GM18511 (cell line): Measurements from ENCODE around the gene MLIP.
"Not testable (repeated sequence)": the region's sequence is repeated elsewhere in the genome, so short reads cannot be mapped to it uniquely, and the experiment has no call there.

ENCODE experiments used
- ATAC-seq: cut with Tn5 transposase; IDR thresholded peaks from one replicate; pipeline ENCODE4 v1.9.1; 2021; ENCODE audit warnings: mild to moderate bottlenecking, moderate library complexity; ENCODE audit not compliant: unreplicated experiment

Gene MLIP, protein sequence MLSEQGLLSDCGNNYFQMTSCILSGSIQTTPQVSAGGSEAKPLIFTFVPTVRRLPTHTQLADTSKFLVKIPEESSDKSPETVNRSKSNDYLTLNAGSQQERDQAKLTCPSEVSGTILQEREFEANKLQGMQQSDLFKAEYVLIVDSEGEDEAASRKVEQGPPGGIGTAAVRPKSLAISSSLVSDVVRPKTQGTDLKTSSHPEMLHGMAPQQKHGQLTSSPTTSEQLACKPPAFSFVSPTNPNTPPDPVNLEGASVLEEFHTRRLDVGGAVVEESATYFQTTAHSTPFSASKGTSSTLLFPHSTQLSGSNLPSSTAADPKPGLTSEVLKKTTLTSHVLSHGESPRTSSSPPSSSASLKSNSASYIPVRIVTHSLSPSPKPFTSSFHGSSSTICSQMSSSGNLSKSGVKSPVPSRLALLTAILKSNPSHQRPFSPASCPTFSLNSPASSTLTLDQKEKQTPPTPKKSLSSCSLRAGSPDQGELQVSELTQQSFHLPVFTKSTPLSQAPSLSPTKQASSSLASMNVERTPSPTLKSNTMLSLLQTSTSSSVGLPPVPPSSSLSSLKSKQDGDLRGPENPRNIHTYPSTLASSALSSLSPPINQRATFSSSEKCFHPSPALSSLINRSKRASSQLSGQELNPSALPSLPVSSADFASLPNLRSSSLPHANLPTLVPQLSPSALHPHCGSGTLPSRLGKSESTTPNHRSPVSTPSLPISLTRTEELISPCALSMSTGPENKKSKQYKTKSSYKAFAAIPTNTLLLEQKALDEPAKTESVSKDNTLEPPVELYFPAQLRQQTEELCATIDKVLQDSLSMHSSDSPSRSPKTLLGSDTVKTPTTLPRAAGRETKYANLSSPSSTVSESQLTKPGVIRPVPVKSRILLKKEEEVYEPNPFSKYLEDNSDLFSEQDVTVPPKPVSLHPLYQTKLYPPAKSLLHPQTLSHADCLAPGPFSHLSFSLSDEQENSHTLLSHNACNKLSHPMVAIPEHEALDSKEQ

DNA sequence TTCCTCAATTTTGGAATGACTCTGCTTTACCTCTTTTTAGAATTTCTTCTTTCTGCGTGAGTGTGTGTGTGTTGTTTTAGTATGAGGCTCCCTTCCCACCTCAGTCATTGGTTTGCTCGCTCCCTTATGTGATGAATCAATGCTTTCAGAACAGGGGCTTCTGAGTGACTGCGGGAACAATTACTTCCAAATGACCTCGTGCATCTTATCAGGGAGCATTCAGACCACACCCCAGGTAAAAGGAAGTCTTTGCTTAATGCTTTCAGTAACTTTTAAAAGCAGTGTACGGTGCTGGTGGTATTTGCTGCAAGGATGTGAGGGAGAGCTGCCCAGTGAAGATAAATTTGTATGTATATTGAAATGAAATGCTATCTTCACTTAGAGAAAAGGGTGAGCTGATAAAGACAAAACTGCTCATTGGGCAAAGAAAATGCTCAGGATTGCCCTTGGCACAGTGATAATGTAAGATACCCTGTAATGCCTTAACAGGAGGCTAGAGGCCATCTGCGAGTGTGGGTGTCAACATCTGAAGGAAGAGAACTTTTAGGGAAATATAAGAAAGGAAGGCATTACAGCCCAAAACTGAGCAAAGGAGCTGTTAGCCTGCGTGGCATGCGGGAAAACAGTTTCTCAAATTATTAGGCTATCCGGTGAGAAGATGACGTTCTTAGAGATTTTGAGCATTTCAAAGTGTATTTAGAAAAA, at the start of gene MLIP:
Gene MLIP (plus strand): TSS at position 103 of the 705 bp plus-strand sequence. CDS start 37 bp downstream, at position 140.
- ATAC-seq = no peak

DNA sequence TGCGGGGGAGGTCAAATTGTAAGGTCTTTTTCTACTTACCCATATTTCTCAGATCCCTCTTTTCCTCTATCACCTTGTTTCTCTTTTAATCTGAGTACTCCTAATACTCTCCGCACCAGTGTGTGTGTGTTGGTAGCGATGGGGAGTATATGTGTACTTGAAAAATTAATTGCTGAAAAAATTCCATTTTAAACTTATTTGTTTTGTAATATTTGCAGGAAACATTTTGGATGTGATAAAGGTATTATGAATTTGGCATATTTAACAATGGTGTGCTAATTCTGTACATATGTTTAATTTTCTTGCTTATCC, 48.1 kb upstream of the MLIP start:
- no peak for ATAC-seq

DNA sequence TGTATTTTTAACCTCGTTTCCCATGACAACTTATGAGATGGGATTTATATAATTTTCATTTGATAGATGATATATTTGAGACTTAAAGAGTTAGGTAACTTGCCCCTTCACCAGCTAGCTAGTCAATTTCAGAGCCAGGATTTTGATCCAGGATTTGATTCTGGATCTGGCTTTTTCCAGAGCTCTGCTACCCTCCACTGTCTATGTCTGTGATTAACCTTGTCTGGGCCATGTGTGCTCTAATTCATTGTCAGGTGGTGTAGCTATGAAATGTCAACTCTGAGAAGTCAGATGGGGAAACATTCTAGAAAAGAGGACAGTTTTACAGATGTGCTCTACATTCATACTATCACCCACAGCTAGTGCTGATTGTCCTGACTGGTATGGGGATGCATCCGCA, 42.5 kb upstream of the MLIP start:
- ATAC-seq = no peak

DNA sequence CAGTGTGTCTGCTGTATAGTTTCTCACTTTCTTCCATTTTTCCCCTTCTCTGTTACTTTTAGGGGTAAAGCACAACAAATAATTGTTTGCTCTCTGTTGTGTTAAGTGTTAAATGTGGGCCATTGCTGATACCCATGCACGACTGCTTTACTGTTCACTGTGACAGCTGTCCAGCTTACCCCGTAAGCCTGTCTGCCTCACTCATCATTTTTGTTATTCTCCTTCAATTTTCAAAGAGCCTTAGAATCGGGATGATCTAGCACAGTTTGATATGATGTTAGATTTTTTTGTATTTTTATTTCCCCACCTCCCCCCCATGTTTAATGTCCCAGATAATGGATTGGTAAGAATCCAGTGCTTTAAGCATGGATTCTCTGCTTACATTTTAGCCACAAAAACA, 41.2 kb upstream of the MLIP start:
- ATAC-seq = no peak

DNA sequence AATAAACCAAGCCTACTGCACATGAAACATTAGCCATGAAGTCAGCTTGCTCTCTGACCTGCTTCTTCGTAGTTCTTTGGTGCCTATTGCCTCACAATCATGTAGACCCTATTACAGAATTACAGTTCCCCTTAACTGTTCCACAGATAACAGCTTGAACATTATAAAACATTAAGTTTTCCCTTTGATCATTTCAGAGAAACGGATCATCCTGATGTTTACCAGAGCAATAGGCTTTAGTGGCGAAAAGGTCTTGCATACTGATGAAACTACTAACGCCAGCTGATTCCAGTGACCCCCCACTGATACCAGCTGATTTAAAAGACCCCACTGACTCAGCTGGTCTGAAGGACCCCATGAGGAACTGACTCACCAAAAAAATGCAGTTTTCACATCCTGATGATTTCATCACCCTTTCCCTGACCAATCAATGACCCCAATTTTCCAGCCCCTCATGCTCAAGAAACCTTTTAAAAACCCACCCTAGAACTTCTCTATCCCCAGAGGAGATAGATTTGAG, 39.4 kb upstream of the MLIP start:
- no peak for ATAC-seq

DNA sequence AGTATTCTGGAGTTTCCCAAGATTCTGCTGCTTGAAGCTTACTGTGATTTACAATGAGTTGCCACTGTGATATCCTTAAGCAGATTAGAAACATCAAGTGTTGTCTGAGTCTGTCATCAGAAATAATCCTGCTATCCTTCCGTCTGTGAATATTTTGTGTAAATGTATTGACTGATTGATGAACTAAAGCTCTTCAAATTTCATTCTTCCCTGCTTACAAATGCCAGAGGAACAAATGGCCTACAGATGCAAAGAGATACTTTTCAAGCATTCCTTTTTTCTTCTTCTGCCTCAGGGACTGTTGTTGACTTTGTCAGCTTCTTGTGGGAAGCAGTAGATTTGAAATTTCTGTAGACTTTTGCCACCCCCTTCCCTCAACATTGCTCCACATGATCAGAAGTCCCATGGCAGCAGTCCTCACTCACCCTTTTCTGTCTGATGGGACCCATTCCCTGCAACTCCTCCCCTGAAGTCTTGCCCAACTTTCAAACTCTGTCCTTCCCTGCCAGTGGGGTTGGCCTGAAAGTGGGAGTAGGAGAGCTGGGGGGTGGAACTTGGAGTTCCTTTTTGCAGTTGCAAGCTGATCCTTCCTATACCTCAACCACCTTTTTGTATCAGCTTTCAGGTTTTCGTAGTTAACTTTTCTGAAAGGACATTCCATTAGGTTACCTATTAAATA, 38.5 kb upstream of the MLIP start:
- ATAC-seq = no peak

DNA sequence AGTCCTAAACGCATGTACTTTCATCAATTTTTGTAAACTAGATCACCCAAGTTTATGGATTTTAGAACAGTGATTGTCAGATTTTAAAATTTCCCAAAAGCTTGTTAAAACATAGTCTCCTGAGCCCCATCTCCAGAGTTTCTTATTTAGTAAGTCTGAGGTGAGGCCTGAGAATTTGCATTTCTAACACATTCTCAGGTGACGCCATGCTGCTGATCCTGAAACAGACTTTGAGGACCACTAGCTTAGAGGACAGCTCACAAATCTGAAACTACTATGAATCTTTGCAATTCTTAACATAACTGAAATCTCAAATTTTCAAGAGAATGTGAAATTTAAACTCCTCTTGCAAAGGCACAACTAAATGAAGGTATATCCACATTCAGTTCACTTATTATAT, 37.8 kb upstream of the MLIP start:
- ATAC-seq = no peak

DNA sequence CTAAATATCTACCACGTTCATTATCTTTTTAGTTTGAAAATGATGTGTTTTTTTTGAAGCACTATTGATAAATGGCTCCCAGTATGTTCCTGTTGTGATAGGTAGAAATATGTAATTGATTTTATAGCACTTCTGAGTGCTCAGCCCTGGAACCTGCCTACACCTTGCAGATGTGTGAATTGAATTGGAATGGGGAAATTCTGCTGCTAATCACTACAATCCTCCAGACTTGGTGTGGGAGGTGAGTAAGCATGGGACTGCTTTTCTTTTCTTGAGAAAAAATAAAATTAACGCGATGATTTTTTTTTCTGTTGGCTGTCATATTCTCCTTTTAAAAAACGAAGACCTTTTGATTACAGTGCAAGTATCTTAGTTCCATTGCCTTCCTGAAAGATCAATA, 37.1 kb upstream of the MLIP start:
- ATAC-seq = no peak

DNA sequence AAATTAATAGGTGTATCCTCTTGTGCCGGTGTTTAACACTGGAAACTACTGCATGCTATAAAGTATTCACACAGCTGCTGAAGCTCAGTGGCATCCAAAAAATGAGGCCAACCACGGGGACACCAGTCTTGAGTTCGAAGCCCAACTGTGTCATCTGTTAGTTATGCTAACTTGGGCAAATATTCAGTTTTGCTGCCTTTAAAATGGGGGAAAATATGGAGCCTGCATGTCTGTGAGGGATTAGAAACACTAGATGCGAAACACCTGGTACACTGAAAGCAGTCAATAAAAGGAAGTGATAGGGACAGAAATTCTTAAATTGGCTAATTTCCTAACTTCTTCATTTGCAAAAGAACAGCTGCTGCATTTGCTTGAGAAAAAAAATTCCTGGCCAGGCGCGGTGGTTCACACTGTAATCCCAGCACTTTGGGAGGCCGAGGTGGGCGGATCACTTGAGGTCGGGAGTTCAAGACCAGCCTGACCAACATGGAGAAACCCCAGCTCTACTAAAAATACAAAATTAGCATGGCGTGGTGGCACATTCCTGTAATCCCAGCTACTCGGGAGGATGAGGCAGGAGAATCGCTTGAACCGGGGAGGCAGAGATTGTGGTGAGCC, 36.6 kb upstream of the MLIP start:
- ATAC-seq = no peak

DNA sequence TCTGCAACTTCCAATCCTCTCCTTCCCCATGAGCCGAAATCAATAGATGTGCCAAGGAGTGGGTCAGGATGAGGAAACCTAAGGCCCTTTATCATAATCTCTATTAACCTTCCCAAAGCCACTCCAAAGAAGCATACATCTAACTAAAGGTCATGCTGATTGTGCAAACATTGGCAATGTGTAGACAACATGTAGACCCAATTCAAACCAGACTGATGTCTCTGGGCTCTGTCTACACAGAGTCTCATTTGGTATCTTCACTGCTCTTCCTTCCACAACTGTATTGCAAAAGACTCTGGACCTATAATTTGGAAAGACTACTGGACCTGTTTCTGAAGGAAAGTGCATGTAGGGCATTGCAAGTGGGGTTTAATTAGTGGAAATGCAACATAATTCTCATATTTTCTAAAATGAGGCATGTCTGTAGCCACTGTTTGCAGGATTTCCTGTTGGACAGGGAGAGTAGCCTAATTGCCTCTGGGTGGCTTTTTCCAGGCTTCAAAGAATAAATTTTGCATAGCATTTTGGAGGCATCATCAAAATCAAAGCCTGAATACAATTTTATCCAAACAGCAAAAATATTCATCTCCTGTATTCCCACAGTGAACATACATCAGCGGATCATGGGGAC, 35.0 kb upstream of the MLIP start:
- ATAC-seq = no peak

DNA sequence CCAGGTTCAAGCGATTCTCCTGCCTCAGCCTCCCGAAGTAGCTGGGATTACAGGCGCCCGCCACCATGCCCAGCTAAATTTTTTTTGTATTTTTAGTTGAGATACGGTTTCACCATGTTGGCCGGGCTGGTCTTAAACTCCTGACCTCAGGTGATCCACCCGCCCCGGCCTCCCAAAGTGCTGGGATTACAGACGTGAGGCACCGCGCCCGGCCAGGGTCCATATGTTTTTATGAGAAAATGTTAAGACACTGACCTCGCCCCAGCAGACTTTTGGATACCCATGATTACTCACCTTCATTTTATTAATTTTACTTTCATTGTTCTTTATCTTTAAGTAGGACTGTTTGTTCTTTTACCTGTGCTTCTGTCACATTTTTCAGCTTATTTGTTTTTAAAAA, 29.7 kb upstream of the MLIP start:
- not testable (repeated sequence) for ATAC-seq

DNA sequence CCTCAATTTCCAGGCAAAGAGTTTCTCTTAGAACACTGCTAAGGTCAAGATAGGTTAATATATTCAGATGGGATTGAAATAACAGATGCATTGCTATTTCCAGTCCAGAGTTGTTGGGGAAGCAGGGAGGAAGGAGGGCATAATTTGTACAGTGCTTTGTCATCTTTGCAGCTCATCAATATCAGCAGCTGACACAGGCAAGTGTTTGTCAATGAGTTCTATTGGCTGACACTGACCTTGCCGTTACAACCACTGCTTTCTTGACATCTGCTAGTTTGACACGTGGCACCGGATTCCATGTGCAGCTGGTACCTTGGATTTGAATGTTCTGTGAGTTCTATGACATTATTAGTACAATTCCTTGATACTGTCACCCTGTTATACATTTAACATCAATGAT, 28.0 kb upstream of the MLIP start:
- no peak for ATAC-seq

DNA sequence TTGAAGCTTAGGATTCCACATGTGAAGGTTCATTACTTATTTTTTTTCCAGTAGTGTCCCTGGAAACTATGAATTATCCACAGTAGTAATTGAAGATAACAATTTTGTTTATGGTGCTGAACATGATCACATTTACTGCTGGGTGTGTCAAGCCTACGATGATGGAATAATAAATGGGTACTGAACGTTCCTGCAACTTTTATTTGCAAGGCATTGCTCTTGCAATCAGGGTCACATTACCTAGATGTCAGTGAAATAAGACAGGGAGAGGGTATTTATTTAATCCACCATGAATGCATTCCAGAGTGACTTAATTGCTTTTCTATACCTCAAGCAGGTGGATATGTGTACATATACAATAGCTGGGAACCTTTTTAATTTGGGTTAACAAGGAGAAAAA, 27.0 kb upstream of the MLIP start:
- no peak for ATAC-seq

DNA sequence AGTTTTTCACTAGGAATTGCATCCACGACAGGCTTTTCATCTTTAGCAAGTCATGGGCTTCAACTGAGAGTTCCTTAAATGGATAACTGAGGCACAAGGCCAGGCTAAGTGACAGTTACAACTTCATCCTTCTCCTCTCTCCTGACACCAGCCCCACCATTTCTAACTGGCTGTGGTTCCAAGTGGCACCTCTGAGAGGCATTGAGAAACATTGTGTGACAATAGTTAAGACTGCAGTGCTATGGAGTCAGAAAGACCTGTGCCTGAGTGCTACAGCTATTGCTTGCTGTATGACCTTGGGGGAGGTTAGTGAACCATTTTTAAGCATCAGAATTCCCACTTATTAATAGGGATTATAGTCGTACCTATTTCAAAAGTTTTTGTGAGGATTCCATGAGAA, 26.2 kb upstream of the MLIP start:
- no peak for ATAC-seq

DNA sequence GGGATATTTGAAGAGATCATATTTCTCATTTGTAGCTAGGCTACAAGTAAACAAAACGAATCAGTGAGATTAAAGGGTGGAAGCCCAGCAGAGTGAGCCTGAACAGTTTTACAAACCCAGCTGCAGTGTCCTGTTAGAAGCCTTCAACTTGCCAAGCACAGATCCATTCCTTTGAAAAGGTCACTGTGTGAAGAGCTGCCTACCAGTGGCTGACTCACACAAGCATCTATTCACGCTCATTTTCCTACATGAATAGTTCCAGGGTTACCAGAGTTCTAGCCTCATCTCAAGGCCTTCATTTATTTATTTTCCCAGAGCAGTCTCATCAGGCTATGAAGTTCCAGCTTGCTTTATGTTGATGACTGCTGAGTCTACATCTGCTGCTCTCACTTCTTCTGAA, 25.7 kb upstream of the MLIP start:
- ATAC-seq = no peak

DNA sequence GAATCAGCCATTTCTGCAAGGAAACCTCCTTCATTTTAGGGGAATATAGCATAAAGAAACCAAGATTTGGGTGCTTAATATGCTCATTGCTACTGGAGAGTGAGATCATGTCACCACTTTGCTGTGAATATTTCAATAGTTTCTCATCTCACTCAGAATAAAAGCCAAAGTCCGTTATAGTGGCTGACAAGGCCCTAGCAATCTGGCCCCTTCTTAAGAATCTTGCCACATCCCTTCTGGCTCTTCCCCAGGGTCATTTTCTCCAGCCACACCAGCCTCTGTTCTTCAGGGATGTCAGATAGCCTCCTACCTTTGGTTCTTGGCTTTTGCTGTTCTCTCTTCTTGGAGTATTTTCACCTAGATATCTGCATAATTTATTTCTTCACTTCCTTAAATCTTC, 24.8 kb upstream of the MLIP start:
- no peak for ATAC-seq

DNA sequence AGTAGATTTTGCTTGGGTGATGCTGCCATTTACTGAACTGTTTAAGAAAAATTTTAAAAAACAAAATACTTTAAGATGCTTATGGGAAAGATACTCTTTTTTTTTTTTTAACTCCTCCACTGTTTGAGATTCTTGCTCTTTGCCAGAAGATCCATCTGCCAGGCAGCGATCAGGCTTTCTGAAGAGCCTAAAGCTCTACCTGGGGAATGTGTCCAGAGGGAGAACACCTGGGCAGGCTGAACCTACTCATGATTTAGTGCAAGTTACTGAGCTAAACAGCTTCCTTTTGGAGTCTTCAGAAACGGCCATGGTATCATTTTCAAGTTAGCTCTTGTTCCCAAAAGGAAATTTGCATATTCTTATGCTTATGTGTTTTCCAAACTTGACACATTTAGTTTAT, 23.5 kb upstream of the MLIP start:
- ATAC-seq = no peak

DNA sequence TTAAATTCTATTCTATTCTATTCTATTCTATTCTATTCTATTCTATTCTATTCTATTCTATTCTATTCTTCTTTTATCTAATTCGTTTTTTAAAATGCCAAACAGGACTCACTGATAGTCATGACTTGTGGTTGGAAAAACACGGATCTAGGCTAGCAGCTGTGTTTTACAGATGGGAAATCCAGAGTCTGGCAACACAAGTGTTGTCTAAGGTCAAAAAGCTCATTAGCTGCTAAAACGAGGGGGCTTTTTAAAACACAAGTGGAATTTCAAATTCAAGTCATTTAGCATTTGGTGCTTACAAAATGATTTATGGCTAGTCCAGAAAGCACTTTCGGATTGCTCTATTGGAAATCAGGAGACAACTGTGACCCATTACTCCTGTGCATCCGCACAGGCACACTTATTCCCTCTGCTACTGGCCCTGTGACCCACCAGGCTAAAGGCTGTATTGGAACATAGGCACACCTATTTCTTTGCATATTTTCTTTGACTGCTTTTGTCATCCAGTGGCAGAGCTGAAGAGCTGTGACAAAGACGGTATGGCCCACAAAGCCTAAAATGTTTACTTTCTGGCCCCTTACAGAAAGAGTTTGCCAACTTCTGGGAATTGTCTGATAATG, 17.8 kb upstream of the MLIP start:
- ATAC-seq = no peak

DNA sequence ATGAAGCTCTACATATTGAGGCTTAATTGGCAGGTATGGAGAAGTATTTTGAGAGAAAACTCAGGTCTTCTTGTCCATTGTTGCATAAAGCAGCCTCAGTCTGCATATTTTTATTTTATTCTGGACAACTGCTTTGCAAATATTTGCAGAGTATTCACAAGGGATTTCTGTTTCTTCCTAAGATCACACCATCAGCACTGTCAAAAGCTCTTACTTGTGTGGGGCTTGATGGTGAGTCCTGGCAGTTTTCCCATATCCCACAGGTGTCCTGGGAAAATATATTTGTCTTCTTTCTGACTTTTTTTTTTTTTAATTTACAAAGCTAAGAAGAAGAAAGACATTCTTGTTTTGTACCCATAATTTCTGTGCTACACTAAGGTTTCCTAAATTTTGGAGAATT, 16.9 kb upstream of the MLIP start:
- no peak for ATAC-seq
